Measurements from ENCODE around the gene TAS2R60. TPM values are rescaled to one million over a fixed set of nuclear protein-coding genes. Genes with fewer than 3 reads are reported as not detected.
A peak's percentile ranks its signal among the peaks of the same experiment; 100 is the strongest.

The TAS2R60 gene
- total and polyA plus RNA-seq, 2 donors (not counting 3 experiments of a cell fraction or from before 2014, with no cell fraction given) = not detected

DNA sequence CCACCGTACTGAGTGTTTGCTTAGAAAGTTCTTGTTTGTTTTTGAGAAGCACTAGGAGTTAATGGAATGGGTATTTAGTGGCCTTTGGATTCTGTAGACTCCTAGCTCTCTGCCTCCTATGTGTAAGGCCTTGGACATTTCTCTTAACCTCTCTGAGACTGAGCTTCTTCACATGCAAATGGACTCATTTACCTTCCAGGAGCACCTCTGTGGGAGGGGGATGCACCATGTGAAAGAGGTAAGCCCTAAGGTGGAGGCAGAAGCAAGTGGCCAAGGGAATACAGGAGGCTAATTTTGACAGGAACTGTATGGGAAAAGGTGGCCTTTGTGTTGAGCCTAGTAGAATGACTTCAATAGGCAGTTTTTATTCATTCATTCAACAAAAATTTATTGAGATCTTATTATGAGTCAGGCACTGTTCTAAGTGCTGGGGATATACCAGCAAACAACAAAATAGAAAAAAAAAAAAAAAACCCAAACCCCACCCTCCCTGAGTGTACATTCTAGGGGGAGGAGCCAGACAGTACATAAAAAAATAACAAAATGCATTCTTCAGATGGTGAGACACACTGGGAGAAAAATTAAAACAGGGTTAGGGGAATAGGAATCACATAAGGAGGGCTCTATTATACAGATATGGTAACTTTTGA is 25.4 kb upstream of the TAS2R60 start:
- dilution Hi-C loops (cut with MboI; ENCODE audit: extremely low pct_ligation_motif_present, low sequenced_read_pairs) = no loop called here
- FAIRE-seq = no peak
- no peaks in the 10 kb centered on the region for H4K20me1 ChIP-seq (replicated peaks; ENCODE audit: control insufficient read depth, extremely low read depth, insufficient read depth, low read length)
- peaks cover 9% of the 10 kb centered on the region for H3K4me1 ChIP-seq (ENCODE audit: control insufficient read depth, extremely low read depth, insufficient read depth, low read length)
- no peak overlapping the region for H3K9ac ChIP-seq (replicated peaks; ENCODE audit: extremely low read depth, insufficient read depth, low read length)
- no peak for DNase-seq (ENCODE audit: low read depth, low spot score)
- peak; percentile 15 for TF ChIP-seq FOS (IDR thresholded peaks at IDR 0.05; ENCODE audit: borderline replicate concordance, insufficient read depth, low read length)
- TF ChIP-seq, protein P1, sequence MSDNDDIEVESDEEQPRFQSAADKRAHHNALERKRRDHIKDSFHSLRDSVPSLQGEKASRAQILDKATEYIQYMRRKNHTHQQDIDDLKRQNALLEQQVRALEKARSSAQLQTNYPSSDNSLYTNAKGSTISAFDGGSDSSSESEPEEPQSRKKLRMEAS (IDR thresholded peaks at IDR 0.05; ENCODE audit: insufficient read depth, insufficient read length) = no peak
- no peaks in the 10 kb centered on the region for H3K9me3 ChIP-seq (replicated peaks; ENCODE audit: control insufficient read depth, insufficient read depth, low read length)
- H3K27ac ChIP-seq (ENCODE audit: insufficient read depth, low read depth, low read length) = no peak overlapping the region
- no peak overlapping the region for H3K4me3 ChIP-seq (replicated peaks in 1 of 3; ENCODE audit: insufficient read depth in 1 of 3, low read depth in 1 of 3, low read length in 3 of 3)
- H3K79me2 ChIP-seq (ENCODE audit: control insufficient read depth, insufficient read depth, low read length) = no peaks in the 10 kb centered on the region
- intact Hi-C loops (cut with micrococcal nuclease) = loop anchor here (2.0 kb wide), 1 partner anchor 109 kb away; no protein-coding TSS in a partner anchor
- peak overlapping the region; percentile 50 for H2AFZ ChIP-seq (ENCODE audit: low read depth, low read length)
- H3K27me3 ChIP-seq (ENCODE audit: control insufficient read depth in 2 of 2, insufficient read depth in 2 of 2, low read length in 2 of 2) = no peaks in the 10 kb centered on the region
- ChIA-PET POLR2A (interaction anchor here (1.1 kb wide), 1 partner anchor 34 kb away, joined by 3 read pairs; no protein-coding TSS in a partner anchor), CTCF (interaction anchor here (0.8 to 4.3 kb wide), 16 partner anchors 9 to 203 kb away, joined by 3 to 52 read pairs (median 4); no protein-coding TSS in a partner anchor)
- BruUV-seq (replicated peaks) = no TSS peak
- H3K4me2 ChIP-seq (ENCODE audit: insufficient read depth, low read length) = no peak overlapping the region
- no peaks in the 10 kb centered on the region for H3K9me1 ChIP-seq (replicated peaks; ENCODE audit: control insufficient read depth, extremely low read depth, insufficient read depth, low read length)
- H3K36me3 ChIP-seq (ENCODE audit: control insufficient read depth in 2 of 2, extremely low read depth in 1 of 2, insufficient read depth in 2 of 2, low read length in 2 of 2) = no peaks in the 10 kb centered on the region

DNA sequence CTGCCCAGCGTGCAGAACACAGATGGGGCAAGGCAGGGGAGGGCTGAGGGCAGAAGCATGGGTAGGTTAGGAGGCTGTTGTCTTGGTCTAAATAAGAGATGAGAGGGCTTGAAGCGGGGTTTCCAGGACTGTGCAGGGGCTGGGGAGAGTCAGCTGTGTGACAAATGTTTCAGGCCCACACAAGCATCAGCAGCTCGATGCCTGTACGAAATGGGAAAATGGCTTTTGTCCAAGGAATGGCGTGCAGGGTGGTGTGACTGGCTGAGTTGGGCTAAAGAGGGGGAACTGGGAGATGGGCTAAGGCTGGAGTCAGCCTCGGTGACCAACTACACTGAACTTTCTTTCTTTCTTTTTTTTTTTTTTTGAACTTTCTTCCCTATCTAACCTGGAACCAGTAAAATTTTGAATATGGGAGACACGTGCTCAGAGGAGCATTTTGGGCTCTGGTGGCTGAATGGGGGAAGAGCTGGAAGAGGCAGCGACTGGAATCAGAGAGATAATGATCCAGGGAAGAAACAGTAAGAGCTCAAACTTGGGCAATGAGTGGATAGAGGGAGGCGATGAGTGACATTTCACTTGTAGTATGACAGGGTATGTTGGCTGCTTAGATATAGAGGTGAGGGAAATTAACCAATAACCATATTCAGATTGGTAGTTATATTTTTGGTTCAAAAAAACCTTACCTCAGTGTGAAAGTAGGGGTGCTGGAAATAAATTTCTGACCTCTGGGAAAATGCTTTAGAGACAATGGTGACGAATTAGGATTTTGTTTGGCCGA is 24.4 kb upstream of the TAS2R60 start:
- no peak overlapping the region for H3K27ac ChIP-seq (ENCODE audit: insufficient read depth, low read depth, low read length)
- intact Hi-C loops (cut with micrococcal nuclease) (no loop called here), dilution Hi-C loops (cut with MboI; ENCODE audit: extremely low pct_ligation_motif_present, low sequenced_read_pairs) (no loop called here)
- no peak overlapping the region for H3K9ac ChIP-seq (replicated peaks; ENCODE audit: extremely low read depth, insufficient read depth, low read length)
- no peaks in the 10 kb centered on the region for H3K9me3 ChIP-seq (replicated peaks; ENCODE audit: control insufficient read depth, insufficient read depth, low read length)
- no TSS peak for BruUV-seq (replicated peaks)
- DNase-seq (ENCODE audit: low read depth, low spot score) = no peak
- no peaks in the 10 kb centered on the region for H3K9me1 ChIP-seq (replicated peaks; ENCODE audit: control insufficient read depth, extremely low read depth, insufficient read depth, low read length)
- H3K4me1 ChIP-seq (ENCODE audit: control insufficient read depth, extremely low read depth, insufficient read depth, low read length) = peaks cover 9% of the 10 kb centered on the region
- H3K4me2 ChIP-seq (ENCODE audit: insufficient read depth, low read length) = no peak overlapping the region
- no peaks in the 10 kb centered on the region for H3K79me2 ChIP-seq (ENCODE audit: control insufficient read depth, insufficient read depth, low read length)
- no peaks in the 10 kb centered on the region for H3K36me3 ChIP-seq (ENCODE audit: control insufficient read depth in 2 of 2, extremely low read depth in 1 of 2, insufficient read depth in 2 of 2, low read length in 2 of 2)
- no peaks in the 10 kb centered on the region for H3K27me3 ChIP-seq (ENCODE audit: control insufficient read depth in 2 of 2, insufficient read depth in 2 of 2, low read length in 2 of 2)
- H2AFZ ChIP-seq (ENCODE audit: low read depth, low read length) = no peak overlapping the region
- CTCF ChIA-PET = interaction anchor here (2.7 to 4.3 kb wide), 3 partner anchors 13 to 178 kb away, joined by 17 to 52 read pairs (median 23); no protein-coding TSS in a partner anchor
- no peak overlapping the region for H3K4me3 ChIP-seq (replicated peaks in 1 of 3; ENCODE audit: insufficient read depth in 1 of 3, low read depth in 1 of 3, low read length in 3 of 3)
- no peak for FAIRE-seq
- POLR2A ChIA-PET = no interaction called here
- H4K20me1 ChIP-seq (replicated peaks; ENCODE audit: control insufficient read depth, extremely low read depth, insufficient read depth, low read length) = no peaks in the 10 kb centered on the region
- TF ChIP-seq POLR2AphosphoS5 (IDR thresholded peaks at IDR 0.05; ENCODE audit: insufficient read depth, low read depth, low read length) = no peak
- TF ChIP-seq, protein P2, sequence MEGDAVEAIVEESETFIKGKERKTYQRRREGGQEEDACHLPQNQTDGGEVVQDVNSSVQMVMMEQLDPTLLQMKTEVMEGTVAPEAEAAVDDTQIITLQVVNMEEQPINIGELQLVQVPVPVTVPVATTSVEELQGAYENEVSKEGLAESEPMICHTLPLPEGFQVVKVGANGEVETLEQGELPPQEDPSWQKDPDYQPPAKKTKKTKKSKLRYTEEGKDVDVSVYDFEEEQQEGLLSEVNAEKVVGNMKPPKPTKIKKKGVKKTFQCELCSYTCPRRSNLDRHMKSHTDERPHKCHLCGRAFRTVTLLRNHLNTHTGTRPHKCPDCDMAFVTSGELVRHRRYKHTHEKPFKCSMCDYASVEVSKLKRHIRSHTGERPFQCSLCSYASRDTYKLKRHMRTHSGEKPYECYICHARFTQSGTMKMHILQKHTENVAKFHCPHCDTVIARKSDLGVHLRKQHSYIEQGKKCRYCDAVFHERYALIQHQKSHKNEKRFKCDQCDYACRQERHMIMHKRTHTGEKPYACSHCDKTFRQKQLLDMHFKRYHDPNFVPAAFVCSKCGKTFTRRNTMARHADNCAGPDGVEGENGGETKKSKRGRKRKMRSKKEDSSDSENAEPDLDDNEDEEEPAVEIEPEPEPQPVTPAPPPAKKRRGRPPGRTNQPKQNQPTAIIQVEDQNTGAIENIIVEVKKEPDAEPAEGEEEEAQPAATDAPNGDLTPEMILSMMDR (IDR thresholded peaks at IDR 0.05; ENCODE audit: extremely low read depth in 1 of 2, insufficient read depth in 1 of 2, low read depth in 1 of 2, low read length in 2 of 2) = no peak
- no peak for TF ChIP-seq MYC (IDR thresholded peaks at IDR 0.05; ENCODE audit: low read depth, low read length)
- no peak for TF ChIP-seq EZH2 (IDR thresholded peaks at IDR 0.05; ENCODE audit: borderline replicate concordance, low read depth, low read length, severe bottlenecking)
- no peak for TF ChIP-seq GATA2 (IDR thresholded peaks at IDR 0.05; ENCODE audit: insufficient read depth, insufficient read length, low read depth, low read length)
- TF ChIP-seq, protein P1 (IDR thresholded peaks at IDR 0.05; ENCODE audit: insufficient read depth, insufficient read length) = no peak
- TF ChIP-seq POLR2A (IDR thresholded peaks at IDR 0.05; ENCODE audit: low read depth, low read length) = no peak
- TF ChIP-seq FOS (IDR thresholded peaks at IDR 0.05; ENCODE audit: borderline replicate concordance, insufficient read depth, low read length) = no peak
- no peak for TF ChIP-seq JUN (IDR thresholded peaks at IDR 0.05; ENCODE audit: borderline replicate concordance, insufficient read depth, insufficient read length, low read depth)
